ENCODE data around the gene GCKR.

DNA sequence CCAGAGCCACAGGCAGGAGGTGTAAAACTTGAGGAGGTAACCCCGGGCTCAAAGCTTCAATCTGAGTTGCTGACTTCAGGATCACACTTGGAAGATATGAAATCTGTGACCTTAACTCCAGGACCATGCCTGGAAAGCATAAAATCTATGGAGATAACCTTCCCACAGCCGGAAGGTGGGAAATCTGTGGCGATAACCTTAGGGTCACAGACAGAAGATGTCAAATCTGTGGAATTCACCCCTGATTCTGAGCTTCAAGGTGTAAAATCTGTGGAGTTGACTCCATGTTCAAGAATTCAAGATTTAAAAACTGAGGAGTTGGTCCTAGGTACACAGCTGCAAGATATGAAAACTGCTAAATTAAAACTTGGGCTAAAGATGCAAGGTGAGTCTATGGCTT, 74.6 kb downstream of the GCKR start:
- no peak for TF ChIP-seq CTCF (IDR thresholded peaks at IDR 0.05)
- TF ChIP-seq POLR2A (IDR thresholded peaks at IDR 0.05) = no peak
